GM13976 (cell line): ENCODE data around the gene SYNCRIP.

Experiments used
- DNase-seq: peaks from one replicate; pipeline ENCODE4 v3.0.0; 2012; ENCODE audit warnings: low spot score
- CTCF ChIP-seq: IDR thresholded peaks from 2 replicates; pipeline ENCODE4 v1.5.1; 2012; ENCODE audit warnings: borderline replicate concordance, mild to moderate bottlenecking; ENCODE audit not compliant: insufficient read depth; ENCODE audit errors: extremely low read depth, missing control alignments, control extremely low read depth
- in situ Hi-C: fragments of 300-500 bp; cut with MboI; formaldehyde crosslinking; loops from one replicate; pipeline ENCODE4 v1.12.0; 2022; ENCODE audit warnings: low sequenced_read_pairs, mixed read lengths, inconsistent platforms; ENCODE audit not compliant: unreplicated experiment

The SYNCRIP gene

GRCh38 chr6:85680388-85680787 is 37.7 kb upstream of the SYNCRIP start:
- TF ChIP-seq CTCF: no peak
- no peak for DNase-seq
- in situ Hi-C loops: no loop called here

- in situ Hi-C loops: loop anchor here (5.0 kb wide), 1 partner anchor 37 kb away; the partner anchor contains the start of gene SYNCRIP
- DNase-seq: no peak
- TF ChIP-seq CTCF: no peak
Observed at GRCh38 chr6:85679445-85680123, 36.9 kb upstream of the SYNCRIP start.

GRCh38 chr6:85678602-85679444 is 36.1 kb upstream of the SYNCRIP start:
- in situ Hi-C loops: loop anchor here (5.0 kb wide), 1 partner anchor 37 kb away; the partner anchor contains the start of gene SYNCRIP
- DNase-seq: peak; percentile 96
- no peak for TF ChIP-seq CTCF

GRCh38 chr6:85678026-85678601 is 35.4 kb upstream of the SYNCRIP start:
- no peak for TF ChIP-seq CTCF

GRCh38 chr6:85677234-85677956 is 34.7 kb upstream of the SYNCRIP start:
- DNase-seq: no peak
- no peak for TF ChIP-seq CTCF
- in situ Hi-C loops: loop anchor here (5.0 kb wide), 1 partner anchor 35 kb away; the partner anchor contains the start of gene SYNCRIP

More at GRCh38 chr6:85678026-85678601, 35.4 kb upstream of the SYNCRIP start:
- DNase-seq: no peak
- in situ Hi-C loops: loop anchor here (5.0 kb wide), 1 partner anchor 36 kb away; the partner anchor contains the start of gene SYNCRIP
